Measurements from ENCODE around the gene CCDC138.

The CCDC138 gene

GRCh38 chr2:108923736-108924579 is 137.4 kb downstream of the CCDC138 start:
- no peak for DNase-seq (ENCODE audit: low read depth)
- H3K4me3 ChIP-seq (ENCODE audit: control insufficient read depth, low read depth, low read length) = no peak overlapping the region
- TF ChIP-seq, protein P1, sequence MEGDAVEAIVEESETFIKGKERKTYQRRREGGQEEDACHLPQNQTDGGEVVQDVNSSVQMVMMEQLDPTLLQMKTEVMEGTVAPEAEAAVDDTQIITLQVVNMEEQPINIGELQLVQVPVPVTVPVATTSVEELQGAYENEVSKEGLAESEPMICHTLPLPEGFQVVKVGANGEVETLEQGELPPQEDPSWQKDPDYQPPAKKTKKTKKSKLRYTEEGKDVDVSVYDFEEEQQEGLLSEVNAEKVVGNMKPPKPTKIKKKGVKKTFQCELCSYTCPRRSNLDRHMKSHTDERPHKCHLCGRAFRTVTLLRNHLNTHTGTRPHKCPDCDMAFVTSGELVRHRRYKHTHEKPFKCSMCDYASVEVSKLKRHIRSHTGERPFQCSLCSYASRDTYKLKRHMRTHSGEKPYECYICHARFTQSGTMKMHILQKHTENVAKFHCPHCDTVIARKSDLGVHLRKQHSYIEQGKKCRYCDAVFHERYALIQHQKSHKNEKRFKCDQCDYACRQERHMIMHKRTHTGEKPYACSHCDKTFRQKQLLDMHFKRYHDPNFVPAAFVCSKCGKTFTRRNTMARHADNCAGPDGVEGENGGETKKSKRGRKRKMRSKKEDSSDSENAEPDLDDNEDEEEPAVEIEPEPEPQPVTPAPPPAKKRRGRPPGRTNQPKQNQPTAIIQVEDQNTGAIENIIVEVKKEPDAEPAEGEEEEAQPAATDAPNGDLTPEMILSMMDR (IDR thresholded peaks at IDR 0.05; ENCODE audit: control insufficient read depth, insufficient read depth, low read depth, low read length, missing control alignments) = no peak

- TF ChIP-seq, protein P1 (IDR thresholded peaks at IDR 0.05; ENCODE audit: control insufficient read depth, insufficient read depth, low read depth, low read length, missing control alignments) = no peak
- H3K4me3 ChIP-seq (ENCODE audit: control insufficient read depth, low read depth, low read length) = no peak overlapping the region
- no peak for DNase-seq (ENCODE audit: low read depth)
These were observed 138.1 kb downstream of the CCDC138 start for GRCh38 chr2:108924580-108925251.

DNA sequence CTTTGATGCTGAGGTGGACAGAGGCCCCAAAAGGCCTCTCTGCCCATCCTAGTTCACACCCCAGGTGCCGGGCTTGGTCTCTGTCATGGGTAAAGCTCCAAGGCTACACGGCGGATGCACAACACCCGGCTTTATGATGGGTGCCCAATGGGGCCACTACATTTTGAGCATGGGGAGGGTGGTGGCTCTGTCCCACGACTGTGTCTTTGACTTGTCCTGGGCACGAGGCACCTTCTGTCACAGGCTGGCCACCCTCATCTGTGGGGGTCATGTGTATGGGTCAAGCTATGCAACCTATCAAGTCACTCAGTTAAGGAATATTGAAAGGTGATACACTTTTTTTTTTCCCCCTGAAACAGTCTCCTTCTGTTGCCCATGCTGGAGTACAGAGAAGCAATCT is 138.7 kb downstream of the CCDC138 start:
- DNase-seq (ENCODE audit: low read depth) = no peak
- TF ChIP-seq, protein P1 (IDR thresholded peaks at IDR 0.05; ENCODE audit: control insufficient read depth, insufficient read depth, low read depth, low read length, missing control alignments) = no peak
- no peak overlapping the region for H3K4me3 ChIP-seq (ENCODE audit: control insufficient read depth, low read depth, low read length)

DNA sequence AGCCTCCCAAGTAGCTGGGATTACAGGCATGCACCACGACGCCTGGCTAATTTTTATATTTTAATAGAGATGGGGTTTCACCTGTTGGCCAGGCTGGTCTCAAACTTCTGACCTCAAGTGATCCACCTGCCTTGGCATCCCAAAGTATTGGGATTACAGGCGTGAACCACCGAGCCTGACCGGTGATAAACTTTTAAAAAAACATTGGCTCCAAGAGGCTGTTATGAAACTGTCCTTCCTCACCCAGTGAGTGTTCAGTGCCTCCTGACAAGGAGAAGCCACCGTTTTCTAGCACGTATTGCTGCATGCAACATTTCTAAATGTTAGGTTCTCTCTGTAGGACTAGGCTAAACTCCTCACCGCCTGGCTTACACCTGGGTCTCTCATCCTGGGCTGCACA is 139.2 kb downstream of the CCDC138 start:
- TF ChIP-seq, protein P1 (IDR thresholded peaks at IDR 0.05; ENCODE audit: control insufficient read depth, insufficient read depth, low read depth, low read length, missing control alignments) = no peak
- DNase-seq (ENCODE audit: low read depth) = no peak
- H3K4me3 ChIP-seq (ENCODE audit: control insufficient read depth, low read depth, low read length) = no peak overlapping the region
